NCI-H1417 (cell line): ENCODE data around the gene ADD3.

Experiments
- DNase-seq, 3 experiments: peaks; one replicate each; lab custom pipeline; 2025; lab: John Stamatoyannopoulos, UW

The ADD3 gene

DNA sequence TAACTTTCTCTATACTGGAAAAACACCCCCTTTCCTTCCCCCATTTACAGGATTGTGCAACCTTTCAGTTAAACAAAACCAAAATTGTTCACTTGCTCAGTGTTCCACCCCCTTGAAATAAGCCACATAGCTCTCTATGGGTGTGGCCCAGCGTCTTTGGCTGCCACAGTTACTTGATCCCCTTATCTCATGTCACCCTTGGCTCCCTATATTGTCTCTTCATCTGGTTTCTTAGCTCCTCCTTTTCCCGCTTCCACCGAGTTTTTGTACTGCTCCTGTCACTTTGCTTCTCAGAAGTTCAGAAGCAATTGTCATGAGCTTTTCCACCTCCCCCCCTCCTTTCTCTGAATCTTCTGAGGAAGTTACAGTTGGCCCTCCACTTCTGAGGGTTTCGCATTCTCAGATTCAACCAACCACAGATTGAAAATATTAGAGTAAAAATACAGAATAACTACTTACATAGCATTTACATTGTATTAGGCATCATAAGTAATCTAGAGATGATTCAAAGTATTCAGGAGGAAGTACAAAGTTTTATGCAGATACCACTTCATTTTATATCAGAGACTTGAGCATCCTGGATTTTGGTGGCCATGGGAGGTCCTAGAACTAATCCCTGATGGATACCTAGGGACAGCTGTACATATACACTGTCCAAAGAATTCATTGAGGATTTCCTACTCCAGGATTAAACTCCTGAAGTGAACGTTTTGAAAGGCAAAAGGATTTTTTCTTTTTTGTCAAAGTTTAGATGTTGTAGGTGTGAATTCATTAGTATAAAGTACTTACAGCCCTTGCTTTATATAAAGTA, 60.4 kb downstream of the ADD3 start:
- no peak for DNase-seq

DNA sequence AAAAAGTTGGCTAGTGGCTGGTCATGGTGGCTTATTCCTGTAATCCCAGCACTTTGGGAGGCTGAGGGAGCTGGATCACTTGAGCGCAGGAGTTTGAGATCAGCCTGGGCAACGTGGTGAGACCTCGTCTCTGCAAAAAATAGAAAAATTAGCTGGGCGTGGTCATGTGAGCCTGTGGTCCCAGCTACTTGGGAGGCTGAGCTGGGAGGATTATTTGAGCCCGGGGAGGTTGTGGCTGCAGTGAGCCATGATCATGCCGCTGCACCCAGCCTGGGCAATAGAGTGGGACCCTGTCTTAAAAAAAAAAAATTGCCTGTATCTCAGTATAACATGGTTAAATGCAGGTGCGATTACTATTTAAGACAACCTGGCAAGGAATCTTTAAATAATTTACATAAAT, 61.0 kb downstream of the ADD3 start:
- DNase-seq, result no peak

DNA sequence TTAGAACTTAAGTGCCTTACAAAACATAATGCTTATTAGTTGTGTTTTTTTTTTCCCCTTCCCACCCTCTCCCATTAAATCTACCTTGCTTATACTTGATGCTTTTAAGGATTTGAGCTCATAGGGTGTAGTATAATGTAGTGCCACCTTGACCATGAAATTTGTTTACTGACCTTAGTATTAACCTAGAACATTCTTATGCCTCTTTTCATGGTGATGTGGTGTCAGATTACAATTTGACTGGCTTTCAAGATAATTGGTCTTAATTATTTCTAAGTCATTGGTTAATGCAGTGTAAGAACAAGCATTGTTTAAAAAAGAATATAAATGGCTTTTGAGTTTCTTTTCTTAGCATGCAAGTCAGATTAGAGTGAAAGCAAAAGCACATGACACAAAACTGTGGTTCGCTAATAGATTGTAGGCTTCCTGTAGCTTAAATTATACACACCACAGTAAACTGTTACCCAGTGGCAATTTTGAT, 61.8 kb downstream of the ADD3 start:
- DNase-seq, result peak in 2 of 3 experiments; percentile 6 to 78

DNA sequence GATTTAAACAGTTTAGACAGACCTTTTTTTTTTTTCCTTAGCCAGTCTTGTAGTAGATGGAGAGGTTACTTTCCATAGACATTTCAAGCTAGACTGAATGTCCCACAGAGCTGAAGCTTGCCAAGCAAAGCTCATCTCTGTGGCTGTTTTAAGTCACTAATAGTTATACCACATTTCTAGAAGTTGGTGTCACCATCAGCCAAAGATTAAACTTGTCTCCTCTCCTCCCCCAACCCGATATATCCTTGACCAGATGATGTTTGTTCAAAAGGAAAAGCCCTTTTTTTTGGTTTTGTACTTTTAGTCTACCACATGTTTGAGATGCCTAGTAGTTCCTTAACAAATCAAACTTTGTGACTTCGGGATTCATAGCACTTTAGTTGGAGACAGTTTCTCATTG, 66.1 kb downstream of the ADD3 start:
- DNase-seq, result no peak

DNA sequence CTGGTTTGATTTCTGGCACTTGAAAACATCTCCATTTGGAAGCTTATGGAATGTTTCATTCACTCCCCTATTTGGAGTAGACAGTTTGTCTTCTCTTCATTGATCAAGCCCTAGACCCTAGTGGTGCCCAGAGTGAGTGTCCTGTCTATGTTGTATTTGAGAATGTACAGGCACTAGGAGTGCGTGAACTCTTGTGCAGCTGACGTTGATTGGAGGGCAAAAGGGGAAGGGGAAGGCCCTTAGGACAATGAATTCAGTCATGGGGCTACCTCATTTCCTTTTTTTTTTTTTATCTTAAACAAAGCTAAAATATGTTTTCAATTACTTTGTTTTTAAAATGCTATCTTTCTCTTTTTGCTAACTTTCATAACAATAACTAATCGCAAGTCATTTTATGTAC, 66.5 kb downstream of the ADD3 start:
- no peak for DNase-seq

DNA sequence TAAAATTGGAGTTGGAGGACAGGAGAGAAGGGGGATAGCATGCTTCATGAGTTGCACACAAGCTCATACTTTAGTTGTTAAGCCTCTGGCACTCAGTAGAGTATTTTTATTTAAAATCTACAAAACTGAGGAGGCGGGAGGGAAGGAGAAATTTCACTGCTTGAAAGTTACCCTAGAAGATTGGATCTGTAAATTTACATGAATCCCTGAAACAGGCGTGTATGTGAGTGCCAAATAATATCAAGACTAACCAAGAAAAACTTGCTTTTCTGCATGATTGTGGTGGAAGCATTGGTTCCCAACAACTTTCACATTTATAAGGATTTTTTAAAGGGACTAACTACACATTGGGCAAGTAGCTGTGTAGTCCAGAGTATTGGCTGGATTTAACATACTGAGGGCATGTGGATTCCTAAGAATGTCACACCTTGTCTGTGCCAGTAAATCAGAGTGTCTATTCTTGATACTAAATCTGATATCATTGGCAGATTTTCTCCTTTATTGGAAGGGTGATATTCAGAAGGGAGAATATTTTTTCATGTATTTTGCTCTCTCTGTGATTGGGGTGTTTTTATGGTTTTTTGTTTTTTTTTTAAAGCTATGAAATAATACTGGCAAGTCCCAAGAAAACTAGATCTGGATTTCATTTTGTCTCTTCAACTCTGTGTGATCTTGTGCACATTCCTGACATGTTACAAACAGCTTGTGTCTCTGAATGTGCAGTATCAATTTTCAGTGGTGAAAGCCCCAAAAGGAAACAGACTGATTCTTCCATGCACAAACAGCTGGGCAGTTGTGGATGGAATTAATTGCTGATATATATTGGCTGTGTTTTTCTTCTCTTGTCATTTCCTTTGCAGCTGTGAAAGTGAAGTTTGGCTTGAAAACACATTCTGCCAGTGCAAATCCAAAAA, 67.2 kb downstream of the ADD3 start:
- no peak for DNase-seq

DNA sequence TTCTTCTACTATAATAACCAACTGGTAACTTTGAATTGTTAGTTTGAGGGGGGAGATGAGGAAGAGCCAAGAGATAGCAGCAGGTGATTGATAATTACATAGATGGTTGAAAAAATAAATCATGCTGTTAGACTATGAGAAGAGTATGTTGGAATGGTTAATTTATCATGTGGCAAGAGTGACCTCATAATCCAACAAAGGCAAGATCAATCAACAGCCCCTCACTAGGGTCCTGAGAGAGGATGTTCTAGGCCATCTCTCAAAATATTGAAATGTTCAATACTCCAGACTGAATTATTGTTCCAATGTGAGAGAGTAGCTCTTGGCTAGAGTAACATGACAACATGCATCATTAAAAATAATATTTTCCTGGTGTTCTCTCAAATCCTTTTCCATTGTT, 67.9 kb downstream of the ADD3 start:
- no peak for DNase-seq

DNA sequence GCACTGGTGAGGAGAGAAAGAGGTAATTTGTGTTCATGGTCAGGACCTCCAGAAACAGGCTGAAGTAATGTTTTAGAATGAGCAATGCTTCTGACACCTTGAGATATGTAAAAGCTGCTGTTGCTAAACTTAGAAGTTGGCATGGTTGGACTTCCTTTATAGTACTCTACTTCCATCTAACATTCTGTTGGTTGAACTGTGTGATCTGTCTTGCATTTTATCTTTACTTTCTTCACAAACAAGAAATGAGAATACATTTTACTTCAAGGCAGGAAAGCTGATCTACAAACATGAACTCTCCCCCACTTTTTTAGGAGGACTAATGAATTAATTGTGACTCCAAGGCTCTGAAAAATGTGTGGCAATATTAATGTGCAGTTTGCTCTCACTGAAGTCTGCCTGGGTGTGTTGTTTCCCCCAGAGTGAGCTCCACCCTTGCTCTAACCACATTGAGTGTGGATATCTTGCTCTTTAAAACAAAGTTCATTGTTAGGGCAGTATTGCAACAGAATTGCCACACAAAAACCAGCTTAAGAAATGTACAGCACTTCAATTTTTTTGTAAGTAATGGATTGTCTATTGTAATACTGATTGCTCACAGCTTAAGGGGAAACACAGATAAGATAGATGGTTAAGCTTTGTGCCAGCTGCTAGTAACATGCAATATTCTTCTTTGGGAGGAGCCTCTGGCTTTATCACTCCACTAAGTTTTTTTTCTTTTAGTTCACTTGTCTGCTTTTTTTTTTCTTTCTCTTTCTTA, 69.0 kb downstream of the ADD3 start:
- DNase-seq, result no peak

DNA sequence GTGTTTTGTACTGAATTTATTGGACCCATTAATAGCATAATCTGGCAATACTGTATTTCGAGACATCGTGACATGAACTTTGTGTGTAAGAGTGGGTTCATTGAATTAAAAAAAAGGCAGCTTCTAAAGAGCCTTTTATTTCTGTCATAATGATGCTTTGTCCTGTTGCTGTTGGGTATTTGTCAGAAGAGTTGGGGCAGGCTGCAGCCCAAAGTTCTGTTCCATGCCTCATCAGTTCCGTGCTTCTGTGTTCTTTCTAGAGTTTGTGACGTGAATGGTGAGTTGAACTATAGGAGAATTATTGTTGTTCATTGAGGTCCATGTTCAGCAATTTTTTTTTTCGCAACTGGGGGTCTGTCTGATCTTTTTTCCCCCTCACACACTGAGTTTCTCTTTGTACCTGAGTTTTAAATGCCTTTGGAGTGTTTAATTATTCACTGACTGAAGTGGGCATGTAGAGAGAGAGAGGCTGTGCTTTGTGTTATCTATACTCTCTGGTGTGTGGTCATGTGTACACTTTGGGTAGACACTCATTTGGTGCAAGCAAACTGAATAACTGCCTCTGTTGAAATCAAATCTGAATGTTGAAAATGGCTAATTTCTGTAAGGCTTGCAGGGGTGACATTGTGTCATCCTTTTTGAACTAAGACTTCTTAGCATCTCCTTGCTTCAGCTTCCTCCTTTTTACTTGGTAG, 69.8 kb downstream of the ADD3 start:
- DNase-seq, result no peak

DNA sequence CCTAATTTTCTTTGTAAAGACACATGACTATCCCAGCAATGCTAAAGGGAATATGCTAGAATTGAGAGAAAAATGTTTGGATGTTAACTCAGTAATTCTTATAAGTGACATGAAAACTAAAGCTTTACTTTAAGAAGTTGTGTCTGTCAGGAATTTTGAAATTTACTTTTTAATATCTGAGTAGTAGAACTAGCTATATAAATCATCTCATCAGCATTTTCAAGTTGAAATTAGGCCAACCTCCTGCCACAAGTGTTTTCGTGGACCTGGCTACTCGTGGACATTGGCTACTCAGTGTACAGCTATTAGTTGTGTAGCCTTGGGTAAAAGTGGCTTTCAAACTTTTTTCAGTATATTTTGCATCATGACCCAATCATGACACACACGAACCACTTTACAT, 70.5 kb downstream of the ADD3 start:
- no peak for DNase-seq

DNA sequence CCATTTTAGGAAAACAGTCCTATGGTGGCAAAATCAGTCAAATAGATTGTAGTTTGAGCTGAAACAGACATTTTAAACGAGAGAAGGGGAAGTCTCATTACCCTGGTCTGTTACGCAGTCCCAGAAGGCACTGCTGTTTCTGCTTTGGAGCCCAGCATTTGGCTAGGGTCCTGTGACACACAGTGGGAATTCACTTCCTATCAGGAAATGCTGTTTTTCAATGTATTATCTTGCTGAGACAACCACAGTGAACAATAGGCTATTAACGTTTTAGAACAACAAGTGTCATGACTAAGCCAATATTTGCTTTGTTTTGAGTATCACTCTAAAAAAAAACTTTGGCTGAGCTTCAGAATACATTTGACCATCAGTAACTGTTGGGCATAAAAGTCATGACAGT, 74.1 kb downstream of the ADD3 start:
- DNase-seq, result peak in 1 of 3 experiments; percentile 19

DNA sequence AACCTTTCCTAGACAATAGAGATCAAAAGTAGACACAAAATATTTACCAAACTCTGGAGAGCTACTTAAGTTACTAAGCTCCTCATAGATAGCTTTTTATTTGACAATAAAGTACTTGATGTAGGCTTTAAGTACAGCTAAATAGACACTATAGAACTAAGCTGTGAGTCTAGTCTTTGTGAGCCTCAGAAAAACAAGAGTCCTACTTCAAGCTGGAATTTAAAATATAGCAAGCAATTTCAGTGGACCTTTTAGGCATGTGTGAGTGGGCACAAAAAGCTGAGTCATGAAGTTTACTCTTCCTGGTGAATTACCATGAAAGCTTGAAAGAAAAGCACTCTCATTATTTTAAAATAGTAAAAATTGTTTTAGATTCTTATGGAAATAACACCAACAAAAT, 76.1 kb downstream of the ADD3 start:
- DNase-seq, result peak in 2 of 3 experiments; percentile 25 to 73

DNA sequence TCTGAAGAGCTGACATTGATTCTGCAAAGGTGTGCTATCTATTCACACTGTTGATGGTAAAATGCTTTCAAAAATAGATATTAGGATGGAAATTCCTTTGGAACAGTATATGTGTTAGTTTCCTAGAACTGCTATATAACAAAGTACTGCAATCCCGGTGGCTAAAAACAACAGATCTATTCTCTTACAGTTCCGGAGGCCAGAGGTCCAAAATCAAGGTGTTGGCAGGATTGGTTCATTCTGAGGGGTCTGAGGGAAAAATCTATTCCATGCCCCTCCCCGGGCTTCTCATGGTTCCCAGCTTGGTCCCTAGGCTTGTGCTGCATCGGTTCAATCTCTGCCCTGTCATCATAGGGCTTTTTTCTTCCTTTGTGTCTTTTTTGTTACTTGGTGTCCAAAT, 79.9 kb downstream of the ADD3 start:
- no peak for DNase-seq

DNA sequence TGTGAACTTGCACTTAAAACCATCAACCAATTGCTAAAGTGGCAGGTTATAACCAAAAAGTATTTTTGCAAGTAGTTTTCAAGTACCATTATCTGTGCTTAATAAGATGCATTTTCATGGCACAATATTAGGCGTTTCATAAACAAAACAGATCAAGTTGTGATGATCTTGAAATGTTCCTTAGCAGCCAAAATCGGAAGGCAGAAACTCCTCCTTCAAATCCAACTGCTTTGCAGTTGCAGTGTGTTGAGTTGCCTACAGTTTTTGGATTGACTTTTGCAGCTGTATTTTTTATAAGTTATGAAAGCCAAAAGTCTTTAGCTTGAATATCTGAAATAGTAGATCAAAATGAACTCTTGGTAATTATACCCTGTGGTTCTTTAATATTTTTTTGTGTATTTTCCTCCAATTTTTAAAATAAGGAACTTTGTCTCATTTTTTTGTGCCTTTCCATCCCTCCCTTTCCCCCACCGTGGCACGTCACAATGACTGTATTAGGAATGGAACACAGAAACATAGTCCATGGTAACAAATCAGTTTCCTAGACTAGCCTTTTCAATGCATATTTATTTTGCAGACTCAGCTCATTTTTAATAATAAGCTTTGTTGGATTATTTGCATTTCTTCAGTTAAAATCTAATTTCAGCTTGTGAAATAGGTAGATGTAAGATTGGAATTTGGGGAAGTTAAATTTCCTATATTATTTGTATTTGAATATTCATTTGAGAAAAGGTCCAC, 80.8 kb downstream of the ADD3 start:
- DNase-seq, result no peak

DNA sequence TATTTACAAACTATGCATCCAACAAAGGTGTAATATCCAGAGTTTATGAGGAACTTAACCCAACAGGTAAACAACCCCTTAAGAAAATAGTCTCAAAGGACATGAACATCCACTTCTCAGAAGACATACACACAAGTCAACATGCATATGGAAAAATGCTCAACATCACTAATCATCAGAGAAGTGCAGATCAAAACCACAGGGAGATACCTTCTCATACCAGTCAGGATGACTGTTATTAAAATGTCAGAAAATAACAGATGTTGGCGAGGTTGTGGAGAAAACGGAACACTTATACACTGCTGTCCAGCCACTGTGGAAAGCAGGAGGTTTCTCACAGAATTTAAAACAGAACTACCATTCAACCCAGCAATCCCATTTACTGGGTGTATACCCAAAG, 84.0 kb downstream of the ADD3 start:
- no peak for DNase-seq

DNA sequence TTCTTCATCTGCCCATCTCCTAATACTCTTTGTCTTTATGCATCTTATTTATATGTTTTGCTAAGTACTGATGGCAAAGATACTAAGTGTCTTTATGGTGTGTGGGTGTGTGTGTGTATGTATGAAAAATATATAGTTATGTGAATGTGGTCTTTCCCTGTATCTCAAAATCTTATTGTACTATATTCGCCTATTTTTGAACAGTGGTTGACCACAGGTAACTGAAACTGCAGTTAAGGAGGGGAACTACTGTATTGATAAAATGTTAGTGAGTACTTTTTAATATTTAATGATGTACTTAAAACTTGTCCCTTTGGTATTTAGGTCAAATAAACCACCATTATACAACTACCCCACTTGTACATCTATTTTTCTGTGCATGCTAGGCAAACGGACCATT, 85.9 kb downstream of the ADD3 start:
- no peak for DNase-seq

DNA sequence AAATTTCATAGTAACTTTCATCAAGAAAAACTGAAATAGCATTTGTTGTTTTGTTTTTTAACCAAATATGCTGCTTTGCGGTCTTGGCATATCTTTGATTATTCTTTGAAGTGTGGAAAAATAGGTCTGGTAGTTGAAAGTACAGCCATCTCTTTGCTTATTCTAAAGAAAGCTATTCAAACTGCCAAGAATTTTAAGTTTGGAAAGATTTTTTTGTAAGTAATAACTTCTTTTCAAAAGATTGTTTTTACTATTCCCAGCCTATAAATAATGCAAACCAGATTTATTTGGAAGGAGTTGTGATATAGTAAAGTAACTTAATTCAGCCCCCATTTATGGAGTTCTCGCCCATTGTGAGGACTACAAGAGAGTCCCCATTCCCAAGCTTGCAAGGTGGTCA, 87.0 kb downstream of the ADD3 start:
- no peak for DNase-seq

DNA sequence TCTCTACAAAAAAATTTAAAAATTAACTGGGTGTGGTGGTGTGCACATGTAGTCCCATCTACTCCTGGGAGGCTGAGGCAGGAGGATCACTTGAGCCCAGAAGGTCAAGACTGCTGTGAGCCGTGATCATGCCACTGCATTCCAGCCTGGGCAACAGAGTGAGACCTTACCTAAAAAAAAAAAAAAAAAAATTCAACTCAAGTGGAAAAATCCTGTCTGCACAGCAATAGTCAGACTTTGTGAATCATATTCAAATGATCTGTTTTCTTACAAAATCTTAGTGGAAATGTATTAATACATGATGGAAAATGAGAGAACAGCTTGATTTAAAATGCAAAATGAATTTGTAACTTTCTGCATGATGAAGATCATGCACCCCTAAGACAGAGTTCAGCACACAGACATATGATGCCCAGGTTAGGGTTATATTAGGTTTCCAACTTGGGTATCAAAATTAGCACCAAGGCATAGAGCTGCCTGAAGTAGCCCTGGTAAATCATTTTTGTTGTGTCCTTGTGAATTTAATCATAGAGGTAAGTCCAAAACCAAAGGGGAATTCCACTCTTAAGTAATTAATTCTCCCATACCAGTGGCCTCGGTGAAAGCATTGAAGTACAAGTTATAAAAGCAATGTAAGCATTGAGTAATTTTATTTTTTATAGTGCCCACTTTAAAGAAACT, 93.8 kb downstream of the ADD3 start:
- no peak for DNase-seq

DNA sequence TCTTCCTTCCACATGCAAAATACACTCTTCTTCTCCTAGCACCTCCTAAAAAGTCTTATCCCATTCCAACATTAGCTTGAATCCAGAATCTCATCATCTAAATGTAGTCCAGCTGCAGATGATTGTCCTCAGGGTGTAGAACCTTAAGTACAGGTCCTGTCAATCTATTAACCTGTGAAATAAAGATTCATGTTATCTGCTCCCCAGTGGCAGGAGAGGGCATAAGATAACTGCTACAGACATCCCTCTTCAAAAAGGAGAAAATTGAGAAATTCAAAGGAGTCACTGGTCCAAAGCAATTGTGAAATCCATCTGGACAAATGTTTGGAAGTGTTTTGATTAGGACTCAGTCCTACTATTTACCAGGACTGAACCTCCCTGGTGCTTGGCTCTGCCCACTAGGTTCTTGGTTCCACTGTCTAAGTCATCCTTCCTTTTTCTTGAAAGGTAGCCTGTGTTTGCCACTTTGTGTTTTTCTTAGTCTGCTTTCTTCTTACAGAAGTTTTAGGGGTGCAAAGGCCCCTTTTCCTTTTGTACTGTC, 96.2 kb downstream of the ADD3 start:
- DNase-seq, result no peak

DNA sequence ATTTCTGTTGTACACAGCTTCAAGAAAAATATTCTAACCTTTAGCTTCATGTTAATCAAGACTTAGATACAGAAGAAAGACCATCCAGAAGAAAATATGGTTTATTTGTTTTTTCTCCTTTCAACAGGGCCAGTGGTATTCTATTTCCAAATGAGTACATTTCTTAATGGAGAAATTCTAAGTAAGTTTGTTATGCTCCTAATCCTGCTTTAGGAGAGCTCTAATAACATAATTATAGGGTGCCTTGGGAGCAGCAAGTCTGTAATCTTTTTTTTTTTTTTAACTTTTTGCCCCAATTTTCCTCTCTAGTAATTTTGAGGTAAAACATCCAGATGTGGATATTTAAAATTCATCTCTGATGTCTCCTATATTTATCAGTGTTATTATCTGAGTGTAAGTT, 98.1 kb downstream of the ADD3 start:
- no peak for DNase-seq
